OCI-LY3 (cell line): ENCODE measurements around the gene C2orf92.

Experiments used
- H2AFZ ChIP-seq: fragments of 200-600, 300-600 bp; shearing (Covaris generic); 2 replicates; pipeline ENCODE4 v1.6.0; 2014; ENCODE audit warnings: antibody characterized with exemption, low read depth, low read length
- H3K27ac ChIP-seq: fragments of 200-600, 300-600 bp; sonication (generic); 2 replicates; pipeline ENCODE4 v1.5.1; 2014; ENCODE audit warnings: mild to moderate bottlenecking, low read length, moderate library complexity, mixed read lengths
- H3K27me3 ChIP-seq: fragments of 200-600, 300-600 bp; sonication (generic); 2 replicates; pipeline ENCODE4 v1.6.1; 2014; ENCODE audit warnings: low read depth, low read length, mixed read lengths
- H3K36me3 ChIP-seq: fragments of 200-600, 300-600 bp; sonication (generic); replicated peaks from 2 replicates; pipeline ENCODE3; 2014; ENCODE audit warnings: low read depth, low read length, mixed read lengths
- H3K4me1 ChIP-seq: fragments of 300-600, 200-600 bp; sonication (generic); 2 replicates; pipeline ENCODE4 v1.6.1; 2014; ENCODE audit warnings: low read length, mixed read lengths
- H3K4me2 ChIP-seq: fragments of 200-600, 300-600 bp; sonication (generic); 2 replicates; pipeline ENCODE4 v1.6.1; 2014; ENCODE audit warnings: low read length, mixed read lengths
- H3K4me3 ChIP-seq: fragments of 300-600, 200-600 bp; sonication (generic); 2 replicates; pipeline ENCODE4 v1.5.1; 2014; ENCODE audit warnings: antibody characterized with exemption, mild to moderate bottlenecking, low read length, moderate library complexity
- H3K79me2 ChIP-seq: fragments of 300-600, 200-600 bp; shearing (Covaris generic); 2 replicates; pipeline ENCODE4 v1.6.1; 2014; ENCODE audit warnings: mild to moderate bottlenecking, low read length, mixed read lengths
- H3K9ac ChIP-seq: fragments of 300-600, 200-600 bp; shearing (Covaris generic); 2 replicates; pipeline ENCODE4 v1.6.0; 2014; ENCODE audit warnings: mild to moderate bottlenecking, low read length, moderate library complexity
- H3K9me3 ChIP-seq: fragments of 200-600, 300-600 bp; shearing (Covaris generic); 2 replicates; pipeline ENCODE4 v1.6.1; 2014; ENCODE audit warnings: low read length, mixed read lengths; ENCODE audit not compliant: insufficient read depth
- H4K20me1 ChIP-seq: fragments of 200-600, 300-600 bp; sonication (generic); 2 replicates; pipeline ENCODE4 v1.6.1; 2016; ENCODE audit warnings: low read length, mixed read lengths; ENCODE audit not compliant: insufficient read depth
- EZH2phosphoT487 ChIP-seq: fragments of 200-600 bp; shearing (Covaris generic); IDR thresholded peaks from 2 replicates; pipeline ENCODE4 v1.6.1; 2018; ENCODE audit warnings: antibody characterized with exemption, mixed run types, low read depth
- TF ChIP-seq, protein P1 (sequence below): fragments of 200-600, 300-600 bp; sonication (generic); IDR thresholded peaks from 2 replicates; pipeline ENCODE4 v1.5.1; 2014; ENCODE audit warnings: antibody characterized with exemption, low read length, low read depth

The C2orf92 gene

DNA sequence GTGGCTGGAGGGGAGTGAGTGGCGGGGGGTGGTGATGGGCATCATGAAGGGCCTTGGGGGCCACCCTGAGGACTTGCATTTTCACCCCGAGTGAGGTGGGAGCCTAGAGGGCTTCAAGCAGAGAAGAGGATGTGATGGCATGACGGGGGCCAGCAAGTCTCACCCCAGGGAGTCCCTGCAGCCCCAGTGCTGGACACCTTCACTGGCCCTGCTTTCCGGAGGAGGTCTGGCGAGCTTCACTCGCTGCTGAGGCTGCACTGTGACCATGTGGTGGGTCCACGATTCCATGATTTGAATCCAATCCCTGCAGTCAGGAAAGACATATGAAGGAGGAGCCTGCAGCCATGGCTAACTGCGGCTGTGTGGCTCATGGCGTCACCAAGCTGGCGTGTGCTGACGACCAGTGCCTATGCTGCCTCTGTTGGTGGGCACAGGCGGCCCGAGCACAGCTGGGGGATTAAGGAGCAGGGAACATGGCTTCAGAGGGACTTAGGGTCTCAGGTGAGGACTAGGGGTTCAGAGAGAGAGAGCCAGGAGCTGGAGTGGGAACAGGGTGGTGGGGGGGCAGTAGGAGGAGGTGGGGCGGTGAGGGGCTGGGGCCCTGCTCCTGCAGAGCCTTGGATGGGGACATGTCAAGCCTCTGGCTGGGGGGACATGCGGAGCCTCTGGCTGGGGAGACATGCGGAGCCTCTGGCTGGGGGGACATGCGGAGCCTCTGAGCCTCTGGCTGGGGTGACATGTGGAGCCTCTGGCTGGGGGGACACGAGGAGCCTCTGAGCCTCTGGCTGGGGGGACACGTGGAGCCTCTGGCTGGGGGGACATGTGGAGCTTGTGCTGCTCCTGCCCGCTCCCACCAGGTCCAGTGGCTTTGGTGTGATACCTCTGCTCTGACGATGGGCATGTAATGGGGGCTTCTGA lies 47.4 kb downstream of the C2orf92 start:
- TF ChIP-seq, protein P1, sequence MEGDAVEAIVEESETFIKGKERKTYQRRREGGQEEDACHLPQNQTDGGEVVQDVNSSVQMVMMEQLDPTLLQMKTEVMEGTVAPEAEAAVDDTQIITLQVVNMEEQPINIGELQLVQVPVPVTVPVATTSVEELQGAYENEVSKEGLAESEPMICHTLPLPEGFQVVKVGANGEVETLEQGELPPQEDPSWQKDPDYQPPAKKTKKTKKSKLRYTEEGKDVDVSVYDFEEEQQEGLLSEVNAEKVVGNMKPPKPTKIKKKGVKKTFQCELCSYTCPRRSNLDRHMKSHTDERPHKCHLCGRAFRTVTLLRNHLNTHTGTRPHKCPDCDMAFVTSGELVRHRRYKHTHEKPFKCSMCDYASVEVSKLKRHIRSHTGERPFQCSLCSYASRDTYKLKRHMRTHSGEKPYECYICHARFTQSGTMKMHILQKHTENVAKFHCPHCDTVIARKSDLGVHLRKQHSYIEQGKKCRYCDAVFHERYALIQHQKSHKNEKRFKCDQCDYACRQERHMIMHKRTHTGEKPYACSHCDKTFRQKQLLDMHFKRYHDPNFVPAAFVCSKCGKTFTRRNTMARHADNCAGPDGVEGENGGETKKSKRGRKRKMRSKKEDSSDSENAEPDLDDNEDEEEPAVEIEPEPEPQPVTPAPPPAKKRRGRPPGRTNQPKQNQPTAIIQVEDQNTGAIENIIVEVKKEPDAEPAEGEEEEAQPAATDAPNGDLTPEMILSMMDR = no peak
- TF ChIP-seq EZH2phosphoT487 = no peak
- Histone ChIP-seq H3K4me1 (no peaks in the 10 kb centered on the region), H3K27me3 (no peaks in the 10 kb centered on the region), H4K20me1 (no peaks in the 10 kb centered on the region), H3K79me2 (no peaks in the 10 kb centered on the region), H3K36me3 (no peaks in the 10 kb centered on the region), H3K9ac (no peak overlapping the region), H3K27ac (no peak overlapping the region), H3K4me2 (no peak overlapping the region), H2AFZ (no peak overlapping the region), H3K9me3 (no peaks in the 10 kb centered on the region), H3K4me3 (no peak overlapping the region)

DNA sequence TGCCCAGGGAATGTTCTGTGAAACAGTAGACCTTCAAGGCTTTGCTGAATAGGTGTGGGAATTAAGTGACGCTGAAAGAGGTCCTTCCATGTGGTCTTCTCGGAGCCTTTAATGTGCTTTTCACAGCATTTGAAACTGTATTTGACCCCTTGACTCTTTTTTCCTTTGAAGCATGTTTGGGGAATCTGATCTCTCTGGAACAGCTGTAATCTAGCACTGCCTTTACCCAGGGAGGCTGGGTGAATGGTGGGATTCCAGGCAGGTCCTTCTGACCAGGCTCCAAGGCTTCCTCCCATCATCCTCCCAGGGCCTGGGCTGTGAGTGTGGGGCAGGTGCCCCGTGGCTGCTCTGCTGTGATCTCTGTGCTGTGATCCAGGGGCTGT lies 48.1 kb downstream of the C2orf92 start:
- H3K9me3 ChIP-seq = no peaks in the 10 kb centered on the region
- no peaks in the 10 kb centered on the region for H4K20me1 ChIP-seq
- H3K4me3 ChIP-seq = no peak overlapping the region
- no peaks in the 10 kb centered on the region for H3K4me1 ChIP-seq
- H2AFZ ChIP-seq = no peak overlapping the region
- TF ChIP-seq, protein P1 = no peak
- no peak for TF ChIP-seq EZH2phosphoT487
- no peak overlapping the region for H3K9ac ChIP-seq
- H3K27me3 ChIP-seq = no peaks in the 10 kb centered on the region
- H3K4me2 ChIP-seq = no peak overlapping the region
- no peaks in the 10 kb centered on the region for H3K36me3 ChIP-seq
- H3K27ac ChIP-seq = no peak overlapping the region
- H3K79me2 ChIP-seq = no peaks in the 10 kb centered on the region

DNA sequence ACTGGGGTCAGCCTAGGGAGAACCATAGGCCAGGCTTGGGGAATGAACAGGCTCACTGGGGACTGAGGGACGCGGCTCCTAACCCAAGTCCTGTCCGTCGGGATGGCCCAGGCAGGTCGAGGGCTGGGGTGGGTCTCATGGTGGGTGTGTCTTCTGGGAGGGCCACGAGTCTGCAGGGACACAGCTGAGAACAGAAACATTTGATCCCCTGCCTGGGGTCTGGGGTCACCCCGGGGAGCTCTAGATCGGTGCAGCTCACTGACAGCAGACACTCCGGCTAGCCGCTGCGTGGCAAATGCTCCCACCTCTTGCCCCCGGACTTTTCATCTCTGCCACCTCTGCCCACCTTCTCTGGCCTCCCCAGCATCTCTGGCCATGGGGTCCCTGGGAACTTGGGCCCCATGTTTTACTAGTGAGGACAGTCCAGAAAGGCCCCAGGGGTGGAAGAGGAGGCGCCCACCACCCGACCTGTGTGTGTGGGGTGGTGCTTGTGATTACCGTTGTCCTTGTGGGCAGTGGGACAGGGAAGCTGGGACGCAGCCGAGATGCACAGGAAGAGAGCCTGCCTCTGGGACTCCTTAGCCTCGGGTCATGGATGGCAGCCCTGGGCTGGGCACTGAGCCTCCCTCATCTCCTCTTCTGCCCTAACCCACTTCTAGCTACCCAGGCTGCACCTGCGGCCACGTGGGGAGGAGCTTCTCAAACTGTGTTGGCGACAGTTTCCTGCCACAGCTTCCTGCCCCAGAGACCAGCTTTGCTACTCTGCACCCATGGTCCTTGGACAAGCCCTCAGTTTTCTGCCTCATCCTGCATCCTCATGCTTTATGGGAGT lies 48.8 kb downstream of the C2orf92 start:
- Histone ChIP-seq H3K27me3 (no peaks in the 10 kb centered on the region), H3K4me2 (no peak overlapping the region), H3K9ac (no peak overlapping the region), H2AFZ (no peak overlapping the region), H3K36me3 (no peaks in the 10 kb centered on the region), H3K4me1 (no peaks in the 10 kb centered on the region), H3K79me2 (no peaks in the 10 kb centered on the region), H3K27ac (no peak overlapping the region), H4K20me1 (no peaks in the 10 kb centered on the region), H3K9me3 (no peaks in the 10 kb centered on the region), H3K4me3 (no peak overlapping the region)
- TF ChIP-seq, protein P1 = no peak
- no peak for TF ChIP-seq EZH2phosphoT487

DNA sequence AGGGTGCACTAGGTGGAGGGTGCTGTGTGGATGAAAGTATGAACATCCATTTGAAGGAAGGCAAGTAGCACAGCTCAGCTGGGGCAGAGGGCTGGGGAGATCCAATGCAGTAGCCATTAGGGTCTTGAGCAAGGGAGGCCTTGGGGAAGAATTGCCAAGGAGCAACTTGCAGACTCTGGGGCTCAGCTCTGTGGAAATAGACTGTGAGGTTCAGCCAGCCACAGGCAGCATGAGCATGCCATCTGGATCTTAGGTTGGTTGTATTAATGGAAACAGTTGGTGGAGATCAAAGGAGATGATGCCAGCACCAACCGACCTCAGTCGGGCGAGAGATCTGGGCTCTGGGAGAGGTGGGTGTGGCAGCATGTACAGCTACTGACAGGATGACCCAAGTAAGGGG lies 49.4 kb downstream of the C2orf92 start:
- H3K9me3 ChIP-seq = no peaks in the 10 kb centered on the region
- H3K4me2 ChIP-seq = no peak overlapping the region
- H3K27ac ChIP-seq = no peak overlapping the region
- H3K79me2 ChIP-seq = no peaks in the 10 kb centered on the region
- no peaks in the 10 kb centered on the region for H3K27me3 ChIP-seq
- no peak overlapping the region for H3K9ac ChIP-seq
- H3K4me1 ChIP-seq = no peaks in the 10 kb centered on the region
- TF ChIP-seq, protein P1 = no peak
- no peak for TF ChIP-seq EZH2phosphoT487
- H3K4me3 ChIP-seq = no peak overlapping the region
- H4K20me1 ChIP-seq = no peaks in the 10 kb centered on the region
- H3K36me3 ChIP-seq = no peaks in the 10 kb centered on the region
- H2AFZ ChIP-seq = no peak overlapping the region
